GM12872 (cell line): Measurements from ENCODE around the gene BCAP31.
A peak's percentile ranks its signal among the peaks of the same experiment; 100 is the strongest.

Experiments
- TF ChIP-seq, protein P1 (sequence below): IDR thresholded peaks from 3 replicates; pipeline ENCODE4 v1.5.1; 2011; ENCODE audit warnings: low read depth, mild to moderate bottlenecking, low read length, moderate library complexity; ENCODE audit not compliant: insufficient read depth

Gene BCAP31

DNA sequence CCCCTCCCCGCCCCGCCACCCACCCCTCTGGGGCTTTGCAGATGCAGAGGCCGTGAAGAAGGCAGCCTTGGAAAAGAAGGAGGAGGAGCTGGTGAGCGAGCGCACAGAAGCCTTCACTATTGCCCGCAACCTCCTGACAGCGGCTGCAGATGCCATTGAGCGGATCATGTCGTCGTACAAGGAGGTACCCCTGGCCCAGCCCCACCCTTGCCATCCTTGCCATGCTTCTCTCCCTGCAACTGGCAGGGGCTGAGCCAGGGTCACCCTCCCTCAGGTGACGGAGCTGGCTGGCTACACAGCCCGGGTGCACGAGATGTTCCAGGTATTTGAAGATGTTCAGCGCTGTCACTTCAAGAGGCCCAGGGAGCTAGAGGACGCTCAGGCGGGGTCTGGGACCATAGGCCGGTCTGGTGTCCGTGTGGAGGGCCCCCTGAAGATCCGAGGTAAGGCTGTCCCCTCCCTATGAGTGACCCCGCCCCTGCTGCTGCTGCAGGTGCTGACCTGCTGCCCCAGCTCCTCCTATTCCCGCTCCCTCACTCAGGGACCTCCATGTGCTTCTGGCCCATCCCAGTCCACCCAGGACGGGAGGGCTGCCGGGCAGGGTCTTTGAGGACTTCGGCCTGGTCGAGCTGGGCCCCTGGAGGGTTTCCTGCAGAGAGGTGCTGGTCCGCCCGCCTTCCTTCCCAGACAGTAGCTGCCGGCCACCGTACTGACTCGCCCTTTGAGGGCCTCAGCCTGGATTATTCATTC, 12.1 kb upstream of the BCAP31 start:
- TF ChIP-seq, protein P1, sequence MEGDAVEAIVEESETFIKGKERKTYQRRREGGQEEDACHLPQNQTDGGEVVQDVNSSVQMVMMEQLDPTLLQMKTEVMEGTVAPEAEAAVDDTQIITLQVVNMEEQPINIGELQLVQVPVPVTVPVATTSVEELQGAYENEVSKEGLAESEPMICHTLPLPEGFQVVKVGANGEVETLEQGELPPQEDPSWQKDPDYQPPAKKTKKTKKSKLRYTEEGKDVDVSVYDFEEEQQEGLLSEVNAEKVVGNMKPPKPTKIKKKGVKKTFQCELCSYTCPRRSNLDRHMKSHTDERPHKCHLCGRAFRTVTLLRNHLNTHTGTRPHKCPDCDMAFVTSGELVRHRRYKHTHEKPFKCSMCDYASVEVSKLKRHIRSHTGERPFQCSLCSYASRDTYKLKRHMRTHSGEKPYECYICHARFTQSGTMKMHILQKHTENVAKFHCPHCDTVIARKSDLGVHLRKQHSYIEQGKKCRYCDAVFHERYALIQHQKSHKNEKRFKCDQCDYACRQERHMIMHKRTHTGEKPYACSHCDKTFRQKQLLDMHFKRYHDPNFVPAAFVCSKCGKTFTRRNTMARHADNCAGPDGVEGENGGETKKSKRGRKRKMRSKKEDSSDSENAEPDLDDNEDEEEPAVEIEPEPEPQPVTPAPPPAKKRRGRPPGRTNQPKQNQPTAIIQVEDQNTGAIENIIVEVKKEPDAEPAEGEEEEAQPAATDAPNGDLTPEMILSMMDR: no peak

DNA sequence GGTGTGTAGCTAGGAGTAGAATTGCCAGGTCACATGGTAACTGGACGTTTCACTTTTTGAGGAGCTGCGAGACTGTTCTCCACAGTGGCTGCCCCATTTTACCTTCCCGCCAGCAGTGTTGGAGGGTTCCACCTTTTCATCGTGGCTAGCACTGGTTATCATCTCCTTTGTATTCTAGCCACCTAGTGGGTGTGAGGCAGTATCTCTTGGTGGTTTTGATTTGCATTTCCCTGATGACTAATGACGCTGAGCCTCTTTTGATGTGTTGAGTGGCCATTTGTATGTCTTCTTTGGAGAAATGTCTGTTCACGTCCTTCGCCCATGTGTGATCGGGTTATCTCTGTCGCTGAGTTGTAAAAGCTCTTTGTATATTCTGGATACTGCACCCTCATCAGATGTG, 11.1 kb upstream of the BCAP31 start:
- TF ChIP-seq, protein P1: peak; percentile 34; the same call in 1 of the 3 replicates

DNA sequence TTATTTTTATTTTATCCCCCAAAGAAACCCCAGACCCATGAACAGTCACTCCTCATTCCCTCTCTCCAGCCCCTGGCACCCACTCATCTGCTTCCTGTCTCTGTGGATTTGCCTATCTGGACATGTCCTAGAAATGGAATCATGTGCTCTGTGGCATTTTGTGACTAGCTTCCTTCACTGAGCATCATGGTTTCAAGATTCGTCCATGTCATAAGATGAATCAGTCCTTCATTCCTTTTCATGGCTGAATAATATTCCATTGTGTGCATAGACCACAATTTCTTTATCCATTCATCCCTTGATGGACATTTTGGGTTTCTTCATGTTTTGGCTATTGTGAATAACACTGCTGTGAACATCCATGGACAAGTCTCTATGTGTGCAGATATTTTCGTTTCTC, 10.7 kb upstream of the BCAP31 start:
- TF ChIP-seq, protein P1: no peak

DNA sequence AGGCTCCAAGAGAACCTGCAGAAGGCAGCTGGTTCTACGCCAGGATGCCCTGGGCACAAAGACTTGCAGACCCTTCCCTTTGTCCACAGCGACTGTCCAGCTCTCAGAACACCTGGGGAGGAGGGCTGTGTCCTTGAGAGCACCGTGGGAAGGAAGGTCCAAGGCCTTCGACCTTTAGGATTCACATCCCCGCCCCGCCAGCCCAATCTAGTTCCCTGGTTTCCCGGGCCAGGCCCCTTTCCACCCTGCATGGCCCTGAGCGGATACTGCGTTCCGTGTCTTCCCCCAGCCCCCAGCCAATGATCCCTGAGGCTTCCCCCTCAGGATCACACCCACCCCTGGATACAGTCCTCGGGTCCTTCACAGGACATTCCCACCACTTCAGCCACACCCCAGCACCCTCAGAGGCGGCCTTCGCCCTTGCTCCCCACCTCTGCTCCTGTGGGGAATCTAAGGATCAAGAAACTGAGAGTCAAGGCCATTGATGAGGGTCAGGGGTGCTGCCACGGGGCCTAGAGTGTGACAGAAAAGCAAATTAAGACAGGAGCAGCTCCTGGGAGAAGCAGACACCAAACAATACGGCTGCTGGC, 9.6 kb upstream of the BCAP31 start:
- TF ChIP-seq, protein P1: no peak

DNA sequence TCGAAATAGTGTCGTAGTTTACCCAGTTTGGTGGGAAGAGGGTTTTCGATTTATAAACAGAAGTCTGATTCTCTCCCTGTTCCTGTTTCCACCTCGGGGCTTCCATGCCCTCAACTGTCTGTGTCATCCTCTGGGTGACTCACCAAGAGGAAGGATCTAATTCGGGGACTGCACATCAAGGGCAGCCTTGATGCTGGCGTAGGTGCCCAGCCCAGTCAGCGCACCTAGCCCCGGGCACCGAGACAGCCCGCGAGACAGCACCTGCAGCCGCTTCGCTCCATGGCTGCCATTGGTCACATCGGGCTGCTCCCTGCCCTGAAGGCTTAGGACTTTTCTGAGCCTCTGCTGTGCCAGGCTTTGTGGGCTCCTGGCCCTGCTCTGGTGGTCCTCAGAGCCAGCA, 8.2 kb upstream of the BCAP31 start:
- TF ChIP-seq, protein P1: no peak

DNA sequence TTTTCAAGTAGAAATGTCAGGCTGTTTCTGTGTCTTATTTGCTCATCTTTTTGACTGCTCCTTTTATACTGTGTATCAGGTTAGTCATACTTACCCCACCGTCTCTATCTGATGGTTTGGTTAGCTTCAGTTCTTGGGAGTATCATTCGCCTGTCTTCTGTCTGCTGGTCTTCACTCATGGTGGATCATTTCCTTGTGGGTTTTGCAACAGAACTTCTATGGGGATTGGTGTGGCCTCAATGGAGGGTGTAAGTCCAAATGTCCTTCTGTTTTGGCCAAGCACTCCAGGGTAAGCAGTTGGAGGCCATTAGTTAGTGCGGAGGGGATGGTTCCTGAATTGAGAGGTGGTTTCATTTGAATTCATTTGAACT, 7.6 kb upstream of the BCAP31 start:
- TF ChIP-seq, protein P1: no peak

DNA sequence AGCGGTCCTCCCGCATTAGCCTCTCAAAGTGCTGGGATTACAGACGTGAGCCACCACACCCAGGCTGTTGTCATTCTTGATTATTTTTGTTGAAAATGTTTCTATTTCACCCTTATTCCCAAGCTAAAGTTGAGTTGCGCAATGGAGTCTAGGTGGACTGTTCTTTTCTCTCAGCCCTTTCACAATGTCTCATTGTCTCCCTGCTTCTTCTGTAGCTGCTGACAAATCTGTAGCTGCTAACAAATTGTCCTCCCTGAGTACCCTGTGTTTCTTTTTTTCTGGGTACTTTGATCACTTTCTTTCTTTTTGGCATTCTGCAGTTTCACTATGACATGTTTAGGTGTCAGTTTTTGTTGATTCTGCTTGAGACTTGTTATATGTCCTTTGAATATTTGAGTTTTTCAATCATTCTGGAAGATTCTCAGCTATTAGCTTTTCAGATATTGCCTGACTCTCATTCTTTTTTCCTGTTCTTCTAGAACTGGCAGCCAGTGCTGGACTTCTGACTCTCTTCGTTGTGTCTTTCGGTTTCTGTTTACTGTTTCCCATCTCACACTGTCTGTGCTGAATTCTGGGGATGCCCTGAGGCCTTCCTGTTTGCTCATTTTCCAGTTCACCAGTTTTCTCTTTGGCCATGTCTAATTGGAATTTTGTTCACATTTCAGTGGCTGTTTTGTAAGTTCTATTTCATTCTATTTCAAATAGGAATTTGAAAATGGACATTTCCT, 7.1 kb upstream of the BCAP31 start:
- TF ChIP-seq, protein P1: no peak
